Heart left ventricle (tissue), 16 donors: Measurements from ENCODE around the gene LRRC55. TPM values are rescaled to one million over a fixed set of nuclear protein-coding genes. Genes with fewer than 3 reads are reported as not detected.

ENCODE experiments used
- ATAC-seq, 4 donors: fragments of 200-7000 bp; cut with Tn5 transposase; one replicate each; pipeline ENCODE4 v1.9.1; 2020 to 2022; ENCODE audit warnings: moderate library complexity in 4 of 4, mild to moderate bottlenecking in 3 of 4, moderate number of reproducible peaks in 1 of 4
- DNase-seq, 5 donors: peaks; one replicate each; pipeline ENCODE4 v3.0.0-alpha.2; 2020
- H3K27ac ChIP-seq, 12 donors: fragments of 200-600 bp; sonication (generic) in 4 of 12; one replicate each; pipeline versions ENCODE4 v1.5.0 to v1.8.0; 2016 to 2022; ENCODE audit warnings: mild to moderate bottlenecking in 2 of 12
- H3K27me3 ChIP-seq, 9 donors: fragments of 200-600 bp; sonication (generic) in 2 of 9; one replicate each; pipeline versions ENCODE4 v1.5.1 to v1.8.0; 2016 to 2022; ENCODE audit warnings: mild to moderate bottlenecking in 3 of 9
- H3K36me3 ChIP-seq, 9 donors: fragments of 200-600 bp; sonication (generic) in 2 of 9; one replicate each; pipeline versions ENCODE4 v1.5.0 to v1.8.0; 2018 to 2022; ENCODE audit warnings: mild to moderate bottlenecking in 2 of 9
- H3K4me1 ChIP-seq, 12 donors: fragments of 200-600 bp; sonication (generic) in 4 of 12; one replicate each; pipeline versions ENCODE4 v1.5.0 to v1.8.0; 2016 to 2022; ENCODE audit warnings: mild to moderate bottlenecking in 3 of 12
- H3K4me3 ChIP-seq, 12 donors: fragments of 200-600 bp; sonication (generic) in 4 of 12; one replicate each; pipeline versions ENCODE4 v1.5.0 to v1.8.0; 2017 to 2022; ENCODE audit warnings: mild to moderate bottlenecking in 9 of 12, moderate library complexity in 4 of 12
- H3K9me3 ChIP-seq, 12 donors: fragments of 200-600 bp; sonication (generic) in 4 of 12; one replicate each; pipeline versions ENCODE4 v1.5.0 to v1.8.0; 2016 to 2022; ENCODE audit warnings: mild to moderate bottlenecking in 1 of 12
- POLR2A ChIP-seq, 2 donors: fragments of 450-650 bp; IDR thresholded peaks; one replicate each; pipeline ENCODE4 v1.6.1; 2017; ENCODE audit warnings: antibody characterized with exemption in 2 of 2, mild to moderate bottlenecking in 2 of 2, moderate library complexity in 2 of 2
- WGBS, 4 donors: extraction: QIAGEN DNeasy Blood & Tissue Kit in 2 of 4; methylation state at CpG; one replicate each; pipeline versions ENCODE4 v1.1.5 to v1.1.7; 2013 to 2018; 5-methylcytosine and 5-hydroxymethylcytosine counted together
- intact Hi-C, 10 donors: fragments of 100-400 bp; cut with DNase I; formaldehyde crosslinking; loops; one replicate each; pipeline versions ENCODE4 v1.11.1 to v1.14.2; 2022
- polyA plus RNA-seq, 2 donors: library from polyadenylated mRNA; stranded (reverse); fragments of 200-250 nt; gene quantifications; one replicate each; pipeline ENCODE4 v1.2.3, GENCODE V29; 2013
- total RNA-seq, 9 donors: library from RNA; depleted of rRNA in 2 of 9; stranded (reverse); fragments of >200 nt in 2 of 9; fragmentation: NEBNext Ultra II Directional in 3 of 9; extraction: Animal tissue kit (Norgen Biotek cat#: 25700) in 3 of 9; gene quantifications; one replicate each; pipeline versions ENCODE4 v1.1.0 to v1.2.4, GENCODE V29; 2016 to 2023
- TF ChIP-seq, protein P1 (sequence below), 12 donors: fragments of 200-600 bp; sonication (generic) in 4 of 12; IDR thresholded peaks; one replicate each; pipeline versions ENCODE4 v1.5.0 to v1.8.0; 2018 to 2022; ENCODE audit warnings: antibody characterized with exemption in 12 of 12, mild to moderate bottlenecking in 5 of 12
- donor health status: ischemic (EF 13 %, LVEDD 7.1; RV severe dilation, severe dysfunction).
- donor health status: healthy with polysubstance abuse.
- donor health status: DM: no; HTN: yes; CAD: no.
- donor health status: DM: no; HTN: no; CAD: no.
- donor health status: ischemic (EF 25% LVEDD 6.9; RV normal size, moderate dysfunction).
- donor health status: ischemic (EF 25% LVEDD 5.7; RV mildly dilated, moderate dysfunction).
- donor health status: healthy.
- donor health status: DM: yes; HTN: yes; CAD: no.
- donor health status: ischemic (EF 35%, LVEDD 5.7; RV mildly dilated, moderate dysfunction).
- donor health status: nonischemic (EF 11% LVEDD 7.7; RV severe dilation, severe dysfunction).
- donor health status: DM: yes; HTN: yes; CAD: no.
- donor health status: PGD.
- donor health status: ischemic (EF 29% LVEDD 5.4; RV normal size, mild dysfunction).
- donor health status: nonischemic (EF 23%, LVEDD 6.1; RV moderate dilation, normal function).

The LRRC55 gene
- total and polyA plus RNA-seq, 11 donors: 0.07 to 1.1 (median 0.26) TPM; not detected in 3

DNA sequence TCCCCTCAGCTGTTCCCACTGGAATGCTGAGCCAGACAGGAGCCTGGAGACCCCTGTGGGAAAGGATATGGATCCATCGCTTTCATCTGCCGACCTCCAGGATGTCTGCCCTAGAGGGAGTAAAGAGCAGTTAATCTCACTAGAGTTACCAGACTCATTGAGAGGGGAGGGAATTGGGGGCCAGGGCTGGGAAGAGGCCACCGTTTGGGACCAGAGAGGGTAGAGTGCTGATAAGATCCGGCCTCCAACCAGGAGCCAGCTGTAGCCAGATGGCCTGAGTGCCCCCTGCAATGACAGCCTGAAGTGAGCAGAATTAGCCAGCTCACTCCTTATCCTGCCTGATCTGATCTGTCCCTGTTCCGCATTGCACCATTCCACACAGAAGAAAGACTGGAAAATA, 59.0 kb downstream of the LRRC55 start:
- H3K4me3 ChIP-seq: no peak overlapping the region
- peaks cover 0 to 17% (median 0%) of the 10 kb centered on the region in 9 donors for H3K27me3 ChIP-seq
- no peak for TF ChIP-seq POLR2A (IDR thresholded peaks at IDR 0.05)
- TF ChIP-seq, protein P1, sequence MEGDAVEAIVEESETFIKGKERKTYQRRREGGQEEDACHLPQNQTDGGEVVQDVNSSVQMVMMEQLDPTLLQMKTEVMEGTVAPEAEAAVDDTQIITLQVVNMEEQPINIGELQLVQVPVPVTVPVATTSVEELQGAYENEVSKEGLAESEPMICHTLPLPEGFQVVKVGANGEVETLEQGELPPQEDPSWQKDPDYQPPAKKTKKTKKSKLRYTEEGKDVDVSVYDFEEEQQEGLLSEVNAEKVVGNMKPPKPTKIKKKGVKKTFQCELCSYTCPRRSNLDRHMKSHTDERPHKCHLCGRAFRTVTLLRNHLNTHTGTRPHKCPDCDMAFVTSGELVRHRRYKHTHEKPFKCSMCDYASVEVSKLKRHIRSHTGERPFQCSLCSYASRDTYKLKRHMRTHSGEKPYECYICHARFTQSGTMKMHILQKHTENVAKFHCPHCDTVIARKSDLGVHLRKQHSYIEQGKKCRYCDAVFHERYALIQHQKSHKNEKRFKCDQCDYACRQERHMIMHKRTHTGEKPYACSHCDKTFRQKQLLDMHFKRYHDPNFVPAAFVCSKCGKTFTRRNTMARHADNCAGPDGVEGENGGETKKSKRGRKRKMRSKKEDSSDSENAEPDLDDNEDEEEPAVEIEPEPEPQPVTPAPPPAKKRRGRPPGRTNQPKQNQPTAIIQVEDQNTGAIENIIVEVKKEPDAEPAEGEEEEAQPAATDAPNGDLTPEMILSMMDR (IDR thresholded peaks at IDR 0.05): no peak
- no peaks in the 10 kb centered on the region for H3K9me3 ChIP-seq
- no peak for DNase-seq
- ATAC-seq: no peak
- WGBS, 4 donors: 30 to 53% (median 37%) methylated on average over 4 to 5 of the region's 5 CpGs
- peaks cover 0 to 44% (median 22%) of the 10 kb centered on the region in 12 donors for H3K4me1 ChIP-seq
- H3K36me3 ChIP-seq: no peaks in the 10 kb centered on the region
- intact Hi-C loops: loop anchor here in 6 of 10 donors (5.0 kb wide), 3 partner anchors 33 to 43 kb away; no protein-coding TSS in a partner anchor
- peak overlapping the region in 4 of 12 donors; percentile 13 to 49 (median 46) for H3K27ac ChIP-seq

Other genes with a start within 250 kb of the LRRC55 start
- not detected for gene OR5AK2, start 193.0 kb upstream of the LRRC55 start, total RNA-seq
- gene OR5AK2, start 193.0 kb upstream of the LRRC55 start, polyA plus RNA-seq: not detected
- gene APLNR, start 55.3 kb downstream of the LRRC55 start, total RNA-seq: 10 to 100 TPM in 4 of 9 donors, 1 to 10 TPM in 5; 5.7 to 63.3 (median 9.9) TPM
- gene APLNR, start 55.3 kb downstream of the LRRC55 start, polyA plus RNA-seq: 1 to 10 TPM; 1.1 to 8.9 TPM
- 10 to 100 TPM; 25.3 to 68.3 (median 33.1) TPM for gene TNKS1BP1, start 143.0 kb downstream of the LRRC55 start, total RNA-seq
- gene TNKS1BP1, start 143.0 kb downstream of the LRRC55 start, polyA plus RNA-seq: 10 to 100 TPM; 36.9 to 45.3 TPM
- 10 to 100 TPM; 31.8 to 60.4 (median 41.6) TPM for gene SSRP1, start 153.9 kb downstream of the LRRC55 start, total RNA-seq
- gene SSRP1, start 153.9 kb downstream of the LRRC55 start, polyA plus RNA-seq: 10 to 100 TPM; 21.8 to 86.5 TPM
- 1 to 10 TPM in 7 of 9 donors, under 1 TPM in 2; 0.63 to 7.1 (median 1.5) TPM for gene P2RX3, start 156.4 kb downstream of the LRRC55 start, total RNA-seq
- gene P2RX3, start 156.4 kb downstream of the LRRC55 start, polyA plus RNA-seq: under 1 TPM; 0.35 to 0.72 TPM
- gene PRG3, start 199.2 kb downstream of the LRRC55 start, total RNA-seq: not detected
- not detected for gene PRG3, start 199.2 kb downstream of the LRRC55 start, polyA plus RNA-seq
- under 1 TPM in 4 of 9 donors, not detected in 5; 0.14 to 0.27 (median 0.22) TPM for gene PRG2, start 208.7 kb downstream of the LRRC55 start, total RNA-seq
- under 1 TPM in 1 of 2 donors, not detected in 1; 0.04 TPM for gene PRG2, start 208.7 kb downstream of the LRRC55 start, polyA plus RNA-seq
- gene SLC43A3, start 245.2 kb downstream of the LRRC55 start, total RNA-seq: 10 to 100 TPM; 13.5 to 56.9 (median 24.7) TPM
- 10 to 100 TPM; 14.6 to 17.9 TPM for gene SLC43A3, start 245.2 kb downstream of the LRRC55 start, polyA plus RNA-seq